Measurements from ENCODE around the gene TMIGD3. TPM values are rescaled to one million over a fixed set of nuclear protein-coding genes. Genes with fewer than 3 reads are reported as not detected.

Gene TMIGD3
- total RNA-seq, 2 donors from 2014 or later, result 0.64 to 11.4 TPM

DNA sequence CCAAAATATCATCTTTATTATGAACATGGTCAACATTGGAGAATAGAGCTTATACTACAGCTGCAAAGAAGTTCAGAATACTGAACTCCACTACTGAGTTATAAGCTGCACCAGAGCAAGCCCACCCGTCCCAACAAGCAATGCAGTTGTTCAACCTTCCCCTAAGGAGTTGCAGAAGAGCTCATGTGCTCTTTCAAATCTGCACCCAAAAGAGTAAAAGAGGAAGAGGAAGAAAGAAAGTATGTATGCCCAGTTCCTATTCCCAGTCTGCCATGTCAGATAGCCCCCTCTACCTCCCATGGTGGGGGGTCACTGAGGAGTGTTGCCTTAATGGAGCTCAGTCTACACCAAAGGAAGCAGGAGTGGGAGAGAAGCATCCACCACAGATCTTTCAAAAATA is 22.8 kb downstream of the TMIGD3 start:
- no peak for DNase-seq (ENCODE audit: low spot score)
- TF ChIP-seq CTCF (IDR thresholded peaks at IDR 0.05) (no peak), POLR2AphosphoS5 (IDR thresholded peaks at IDR 0.05) (no peak), POLR2A (IDR thresholded peaks at IDR 0.05) (no peak)
- intact Hi-C loops (cut with DNase I), result loop anchor here (5.0 kb wide), 1 partner anchor 277 kb away; the partner anchor contains the start of gene DDX20
- Histone ChIP-seq H3K36me3 (no peaks in the 10 kb centered on the region), H3K4me3 (no peak overlapping the region), H3K27me3 (replicated peaks; ENCODE audit: insufficient read depth) (no peaks in the 10 kb centered on the region), H3K27ac (no peak overlapping the region), H3K9me3 (no peaks in the 10 kb centered on the region), H3K4me1 (replicated peaks) (no peaks in the 10 kb centered on the region)
- WGBS, result 67% methylated on average over 1 of the region's 1 CpG

GRCh38 chr1:111476761-111477309 is 26.6 kb downstream of the TMIGD3 start:
- no peak overlapping the region for H3K4me3 ChIP-seq
- intact Hi-C loops (cut with DNase I), result no loop called here
- TF ChIP-seq CTCF (IDR thresholded peaks at IDR 0.05) (no peak), POLR2A (IDR thresholded peaks at IDR 0.05) (no peak), POLR2AphosphoS5 (IDR thresholded peaks at IDR 0.05) (no peak)
- H3K36me3 ChIP-seq, result no peaks in the 10 kb centered on the region
- 52% methylated on average over 2 of the region's 2 CpGs for WGBS
- H3K27ac ChIP-seq, result no peak overlapping the region
- no peaks in the 10 kb centered on the region for H3K4me1 ChIP-seq (replicated peaks)
- no peaks in the 10 kb centered on the region for H3K27me3 ChIP-seq (replicated peaks; ENCODE audit: insufficient read depth)
- no peaks in the 10 kb centered on the region for H3K9me3 ChIP-seq
- DNase-seq (ENCODE audit: low spot score), result no peak

GRCh38 chr1:111476214-111476613 is 27.2 kb downstream of the TMIGD3 start:
- Histone ChIP-seq H3K9me3 (no peaks in the 10 kb centered on the region), H3K36me3 (no peaks in the 10 kb centered on the region), H3K4me1 (replicated peaks) (no peaks in the 10 kb centered on the region), H3K27ac (no peak overlapping the region), H3K27me3 (replicated peaks; ENCODE audit: insufficient read depth) (no peaks in the 10 kb centered on the region), H3K4me3 (no peak overlapping the region)
- DNase-seq (ENCODE audit: low spot score), result no peak
- intact Hi-C loops (cut with DNase I), result no loop called here
- TF ChIP-seq POLR2A (IDR thresholded peaks at IDR 0.05) (no peak), POLR2AphosphoS5 (IDR thresholded peaks at IDR 0.05) (no peak), CTCF (IDR thresholded peaks at IDR 0.05) (no peak)

DNA sequence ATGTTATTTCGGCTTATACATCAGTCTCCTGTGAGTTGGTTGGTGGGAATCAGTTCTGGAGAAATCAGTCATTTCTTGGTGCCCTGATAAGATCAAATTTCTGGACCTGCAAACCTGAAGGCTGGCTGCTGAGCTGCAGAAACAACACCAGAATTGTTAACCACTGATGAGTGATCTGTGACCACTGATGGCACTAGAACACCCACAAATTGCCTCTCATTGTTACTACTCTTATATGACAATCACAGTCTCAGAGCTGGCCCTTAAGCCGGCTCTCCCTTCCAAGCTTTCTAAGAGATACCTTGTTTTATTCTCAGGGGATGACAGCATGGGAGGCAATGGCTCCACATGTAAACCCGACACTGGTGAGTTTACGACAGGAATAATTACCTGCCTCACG is 27.7 kb downstream of the TMIGD3 start:
- Histone ChIP-seq H3K27me3 (replicated peaks; ENCODE audit: insufficient read depth) (no peaks in the 10 kb centered on the region), H3K4me1 (replicated peaks) (no peaks in the 10 kb centered on the region), H3K36me3 (no peaks in the 10 kb centered on the region), H3K4me3 (no peak overlapping the region), H3K27ac (no peak overlapping the region), H3K9me3 (no peaks in the 10 kb centered on the region)
- TF ChIP-seq CTCF (IDR thresholded peaks at IDR 0.05), result no peak
- TF ChIP-seq POLR2AphosphoS5 (IDR thresholded peaks at IDR 0.05), result no peak
- no peak for TF ChIP-seq POLR2A (IDR thresholded peaks at IDR 0.05)
- no peak for DNase-seq (ENCODE audit: low spot score)
- intact Hi-C loops (cut with DNase I), result no loop called here
- 78% methylated on average over 5 of the region's 5 CpGs for WGBS

DNA sequence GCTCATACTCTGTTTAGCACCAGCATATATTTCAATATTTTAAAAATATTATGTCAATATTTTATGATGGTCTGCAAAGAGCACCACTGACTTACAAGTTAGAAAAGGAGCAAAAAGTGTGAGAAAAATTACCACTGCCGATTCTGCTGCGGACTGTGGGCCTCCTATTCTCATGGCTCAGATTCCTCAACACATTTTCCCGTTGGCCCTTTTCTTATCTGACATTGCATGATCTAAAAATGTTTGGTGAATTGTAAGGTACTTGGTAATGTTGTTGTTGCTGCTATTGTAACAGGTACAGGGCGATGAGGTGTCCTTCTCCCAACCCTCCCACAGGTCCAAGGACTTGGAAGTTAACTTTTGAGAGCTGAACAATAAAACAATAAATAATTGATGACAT is 28.9 kb downstream of the TMIGD3 start:
- no peak overlapping the region for H3K4me3 ChIP-seq
- intact Hi-C loops (cut with DNase I), result no loop called here
- H3K9me3 ChIP-seq, result no peaks in the 10 kb centered on the region
- WGBS, result 74% methylated on average over 4 of the region's 4 CpGs
- no peaks in the 10 kb centered on the region for H3K4me1 ChIP-seq (replicated peaks)
- DNase-seq (ENCODE audit: low spot score), result no peak
- no peak for TF ChIP-seq POLR2AphosphoS5 (IDR thresholded peaks at IDR 0.05)
- no peak for TF ChIP-seq CTCF (IDR thresholded peaks at IDR 0.05)
- no peak for TF ChIP-seq POLR2A (IDR thresholded peaks at IDR 0.05)
- H3K36me3 ChIP-seq, result no peaks in the 10 kb centered on the region
- no peak overlapping the region for H3K27ac ChIP-seq
- H3K27me3 ChIP-seq (replicated peaks; ENCODE audit: insufficient read depth), result no peaks in the 10 kb centered on the region

All from prostate gland (tissue), 2 donors.